Measurements from ENCODE around the gene CDC23. TPM values are rescaled to one million over a fixed set of nuclear protein-coding genes. Genes with fewer than 3 reads are reported as not detected.

Gene CDC23
- total RNA-seq, 2 donors from 2014 or later, result 40.9 to 45.7 TPM

GRCh38 chr5:138224712-138225111 lies 11.6 kb upstream of the CDC23 start:
- no peak for TF ChIP-seq CTCF (conservative IDR thresholded peaks at IDR 0.05)
- Histone ChIP-seq H3K36me3 (ENCODE audit: control insufficient read depth, insufficient read depth, low read length) (no peaks in the 10 kb centered on the region), H3K27ac (ENCODE audit: low read depth, low read length) (no peak overlapping the region), H3K9ac (ENCODE audit: extremely low read depth, low read length, poor library complexity, severe bottlenecking) (no peak overlapping the region), H3K9me3 (ENCODE audit: control insufficient read depth, low read length) (peaks cover 24% of the 10 kb centered on the region), H3K27me3 (ENCODE audit: control insufficient read depth, insufficient read depth, low read length, poor library complexity, severe bottlenecking) (peaks cover 11% of the 10 kb centered on the region), H3K4me3 (ENCODE audit: low read length) (no peak overlapping the region), H3K4me1 (ENCODE audit: control insufficient read depth, insufficient read depth, low read length) (no peaks in the 10 kb centered on the region)
- no peak overlapping the region for H3K27ac Mint-ChIP-seq
- peaks cover 20% of the 10 kb centered on the region for H3K9me3 Mint-ChIP-seq
- H3K4me3 Mint-ChIP-seq, result no peak overlapping the region
- no peak for DNase-seq
- 80 to 93% methylated on average over 1 to 6 of the region's 6 CpGs for WGBS, 2 experiments (ENCODE audit: insufficient coverage in 1 of 2, insufficient read length in 1 of 2)
- H3K27me3 Mint-ChIP-seq (ENCODE audit: insufficient read depth), result peaks cover 13% of the 10 kb centered on the region
- peaks cover 3% of the 10 kb centered on the region for H3K36me3 Mint-ChIP-seq (ENCODE audit: low read depth)
- peaks cover 2% of the 10 kb centered on the region for H3K4me1 Mint-ChIP-seq

- H3K27ac Mint-ChIP-seq, result no peak overlapping the region
- Histone ChIP-seq H3K27ac (ENCODE audit: low read depth, low read length) (no peak overlapping the region), H3K4me1 (ENCODE audit: control insufficient read depth, insufficient read depth, low read length) (no peaks in the 10 kb centered on the region), H3K9ac (ENCODE audit: extremely low read depth, low read length, poor library complexity, severe bottlenecking) (no peak overlapping the region), H3K27me3 (ENCODE audit: control insufficient read depth, insufficient read depth, low read length, poor library complexity, severe bottlenecking) (peaks cover 11% of the 10 kb centered on the region), H3K9me3 (ENCODE audit: control insufficient read depth, low read length) (peaks cover 29% of the 10 kb centered on the region), H3K36me3 (ENCODE audit: control insufficient read depth, insufficient read depth, low read length) (no peaks in the 10 kb centered on the region), H3K4me3 (ENCODE audit: low read length) (no peak overlapping the region)
- H3K36me3 Mint-ChIP-seq (ENCODE audit: low read depth), result peaks cover 4% of the 10 kb centered on the region
- no peak for TF ChIP-seq CTCF (conservative IDR thresholded peaks at IDR 0.05)
- WGBS, 2 experiments (ENCODE audit: insufficient coverage in 1 of 2, insufficient read length in 1 of 2), result 88 to 100% methylated on average over 1 of the region's 1 CpG
- peaks cover 30% of the 10 kb centered on the region for H3K9me3 Mint-ChIP-seq
- no peak for DNase-seq
- H3K27me3 Mint-ChIP-seq (ENCODE audit: insufficient read depth), result peaks cover 14% of the 10 kb centered on the region
- H3K4me1 Mint-ChIP-seq, result peaks cover 2% of the 10 kb centered on the region
- H3K4me3 Mint-ChIP-seq, result no peak overlapping the region
These were observed 10.4 kb upstream of the CDC23 start for GRCh38 chr5:138223532-138223931.

GRCh38 chr5:138216799-138217198 lies 3.7 kb upstream of the CDC23 start:
- Histone ChIP-seq H3K27me3 (ENCODE audit: control insufficient read depth, insufficient read depth, low read length, poor library complexity, severe bottlenecking) (no peaks in the 10 kb centered on the region), H3K27ac (ENCODE audit: low read depth, low read length) (no peak overlapping the region), H3K36me3 (ENCODE audit: control insufficient read depth, insufficient read depth, low read length) (no peaks in the 10 kb centered on the region), H3K9ac (ENCODE audit: extremely low read depth, low read length, poor library complexity, severe bottlenecking) (no peak overlapping the region), H3K9me3 (ENCODE audit: control insufficient read depth, low read length) (peaks cover 12% of the 10 kb centered on the region), H3K4me3 (ENCODE audit: low read length) (no peak overlapping the region), H3K4me1 (ENCODE audit: control insufficient read depth, insufficient read depth, low read length) (no peaks in the 10 kb centered on the region)
- WGBS, 2 experiments (ENCODE audit: insufficient coverage in 1 of 2, insufficient read length in 1 of 2), result 85 to 94% methylated on average over 2 of the region's 2 CpGs
- Mint-ChIP-seq H3K27ac (no peak overlapping the region), H3K4me3 (no peak overlapping the region), H3K27me3 (ENCODE audit: insufficient read depth) (peaks cover 4% of the 10 kb centered on the region), H3K4me1 (peaks cover 2% of the 10 kb centered on the region), H3K36me3 (ENCODE audit: low read depth) (peaks cover 1% of the 10 kb centered on the region), H3K9me3 (peaks cover 17% of the 10 kb centered on the region)
- no peak for TF ChIP-seq CTCF (conservative IDR thresholded peaks at IDR 0.05)
- no peak for DNase-seq
